HUES6 (cell line): ENCODE results near the gene FRMPD4.

Experiments used
- H3K27ac ChIP-seq: 2 replicates; pipeline ENCODE4 v1.7.0; 2013; ENCODE audit warnings: low read depth, mild to moderate bottlenecking, low read length, inconsistent platforms
- H3K27me3 ChIP-seq: 2 replicates; pipeline ENCODE4 v1.6.1; 2013; ENCODE audit warnings: low read length; ENCODE audit not compliant: control insufficient read depth, insufficient read depth
- H3K36me3 ChIP-seq: 2 replicates; pipeline ENCODE4 v1.6.1; 2013; ENCODE audit warnings: low read length; ENCODE audit not compliant: control insufficient read depth, insufficient read depth
- H3K4me1 ChIP-seq: 2 replicates; pipeline ENCODE4 v1.6.1; 2013; ENCODE audit warnings: low read length; ENCODE audit not compliant: control insufficient read depth, insufficient read depth
- H3K4me3 ChIP-seq: 2 replicates; pipeline ENCODE4 v1.5.1; 2013; ENCODE audit warnings: low read depth, low read length
- H3K9ac ChIP-seq: one replicate; pipeline ENCODE4 v1.6.1; 2013; ENCODE audit warnings: mild to moderate bottlenecking, low read length
- H3K9me3 ChIP-seq: 2 replicates; pipeline ENCODE4 v1.6.1; 2013; ENCODE audit warnings: low read depth, low read length; ENCODE audit not compliant: control insufficient read depth, insufficient read depth

The FRMPD4 gene

DNA sequence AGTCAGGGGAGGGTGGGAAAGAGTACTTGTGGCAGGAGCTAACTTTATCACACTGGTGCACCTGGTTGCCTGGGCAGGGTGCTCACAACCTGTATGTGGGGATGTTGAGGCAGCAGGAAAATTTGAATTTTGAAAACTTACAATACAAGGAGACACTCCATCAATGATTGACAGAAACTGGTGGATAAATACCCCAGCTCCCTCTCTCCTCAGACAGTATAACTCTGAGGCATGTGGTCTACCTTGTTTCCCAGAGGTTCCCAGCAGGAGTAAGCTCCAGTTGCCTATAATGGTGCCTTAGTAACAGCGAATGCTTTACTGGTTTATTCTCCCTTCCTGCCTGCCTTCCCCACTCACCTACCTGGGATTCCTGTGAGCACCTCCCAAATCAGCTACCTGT is 541.2 kb downstream of the FRMPD4 start:
- H3K27me3 ChIP-seq: peaks cover 4% of the 10 kb centered on the region; the same call in 1 of the 2 replicates
- no peaks in the 10 kb centered on the region for H3K9me3 ChIP-seq
- no peaks in the 10 kb centered on the region for H3K36me3 ChIP-seq
- no peak overlapping the region for H3K27ac ChIP-seq
- H3K4me3 ChIP-seq: no peak overlapping the region
- no peaks in the 10 kb centered on the region for H3K4me1 ChIP-seq
- H3K9ac ChIP-seq: no peak overlapping the region

- no peak overlapping the region for H3K9ac ChIP-seq
- peaks cover 4% of the 10 kb centered on the region; the same call in 1 of the 2 replicates for H3K27me3 ChIP-seq
- H3K4me3 ChIP-seq: no peak overlapping the region
These were observed 542.8 kb downstream of the FRMPD4 start for GRCh38 chrX:12681047-12681446.

GRCh38 chrX:12685541-12685940 is 547.3 kb downstream of the FRMPD4 start:
- peaks cover 5% of the 10 kb centered on the region; the same call in 1 of the 2 replicates for H3K9me3 ChIP-seq
- no peak overlapping the region for H3K27ac ChIP-seq
- H3K4me3 ChIP-seq: no peak overlapping the region
- H3K4me1 ChIP-seq: no peaks in the 10 kb centered on the region
- no peaks in the 10 kb centered on the region for H3K36me3 ChIP-seq
- peaks cover 4% of the 10 kb centered on the region; the same call in 1 of the 2 replicates for H3K27me3 ChIP-seq
- H3K9ac ChIP-seq: no peak overlapping the region

More at GRCh38 chrX:12681047-12681446, 542.8 kb downstream of the FRMPD4 start:
- H3K9me3 ChIP-seq: no peaks in the 10 kb centered on the region
- H3K36me3 ChIP-seq: no peaks in the 10 kb centered on the region
- no peak overlapping the region for H3K27ac ChIP-seq
- H3K4me1 ChIP-seq: no peaks in the 10 kb centered on the region

DNA sequence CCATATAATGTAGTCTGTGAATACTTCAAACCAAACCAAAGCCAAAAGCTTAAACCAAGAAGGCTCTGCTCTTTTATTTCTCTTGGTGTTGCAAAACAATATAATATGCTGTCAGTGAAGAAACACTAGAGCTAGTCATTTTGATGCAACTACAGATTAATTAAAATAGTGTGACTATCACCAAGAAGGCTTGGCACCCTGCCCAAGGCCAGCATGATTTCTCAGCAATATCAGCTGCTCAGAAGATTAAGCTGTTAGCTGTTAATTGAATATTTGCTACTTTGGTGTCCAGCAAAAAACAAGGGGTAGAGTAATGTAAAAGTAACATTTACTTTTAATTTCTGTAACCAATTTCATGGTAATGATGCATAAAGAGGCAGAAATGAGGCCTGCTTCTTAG is 548.1 kb downstream of the FRMPD4 start:
- Histone ChIP-seq H3K4me3 (no peak overlapping the region), H3K36me3 (no peaks in the 10 kb centered on the region), H3K9ac (no peak overlapping the region), H3K4me1 (no peaks in the 10 kb centered on the region), H3K27me3 (peaks cover 4% of the 10 kb centered on the region; the same call in 1 of the 2 replicates), H3K9me3 (peaks cover 5% of the 10 kb centered on the region; the same call in 1 of the 2 replicates), H3K27ac (no peak overlapping the region)

DNA sequence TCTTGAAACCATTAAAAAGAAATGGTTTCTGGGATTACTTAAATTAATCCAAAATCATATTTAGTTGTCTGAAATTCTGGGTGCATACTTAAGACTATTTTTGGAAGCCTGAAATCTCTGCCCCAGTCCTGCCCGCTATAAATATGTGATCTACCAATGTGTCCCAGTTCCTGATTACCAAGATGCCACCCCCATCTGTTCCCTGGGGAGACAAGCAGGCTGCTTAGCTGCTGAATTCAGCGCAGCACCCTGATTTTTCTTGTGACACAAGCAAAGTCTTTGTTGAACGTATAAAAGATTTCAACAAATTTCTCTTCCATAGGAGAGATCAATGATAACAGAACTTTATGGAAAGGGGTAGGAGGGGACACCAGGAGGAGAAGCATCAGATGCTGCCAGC is 552.4 kb downstream of the FRMPD4 start:
- Histone ChIP-seq H3K4me3 (no peak overlapping the region), H3K9me3 (peaks cover 5% of the 10 kb centered on the region; the same call in 1 of the 2 replicates), H3K36me3 (no peaks in the 10 kb centered on the region), H3K27me3 (no peaks in the 10 kb centered on the region; the same call in 1 of the 2 replicates), H3K9ac (no peak overlapping the region), H3K4me1 (no peaks in the 10 kb centered on the region), H3K27ac (no peak overlapping the region)

- no peaks in the 10 kb centered on the region; the same call in 1 of the 2 replicates for H3K27me3 ChIP-seq
- H3K9ac ChIP-seq: no peak overlapping the region
- H3K9me3 ChIP-seq: no peaks in the 10 kb centered on the region
- no peaks in the 10 kb centered on the region for H3K4me1 ChIP-seq
- no peak overlapping the region for H3K27ac ChIP-seq
- no peak overlapping the region for H3K4me3 ChIP-seq
- H3K36me3 ChIP-seq: no peaks in the 10 kb centered on the region
These were observed 555.5 kb downstream of the FRMPD4 start for GRCh38 chrX:12693754-12694153.

- no peaks in the 10 kb centered on the region for H3K9me3 ChIP-seq
- H3K9ac ChIP-seq: no peak overlapping the region
- H3K27me3 ChIP-seq: no peaks in the 10 kb centered on the region; the same call in 1 of the 2 replicates
- H3K27ac ChIP-seq: no peak overlapping the region
- no peaks in the 10 kb centered on the region for H3K36me3 ChIP-seq
- no peaks in the 10 kb centered on the region for H3K4me1 ChIP-seq
- no peak overlapping the region for H3K4me3 ChIP-seq
These were observed 562.5 kb downstream of the FRMPD4 start for GRCh38 chrX:12700745-12701144.

GRCh38 chrX:12701628-12702027 is 563.4 kb downstream of the FRMPD4 start:
- H3K4me3 ChIP-seq: no peak overlapping the region
- H3K36me3 ChIP-seq: no peaks in the 10 kb centered on the region
- no peak overlapping the region for H3K27ac ChIP-seq
- no peaks in the 10 kb centered on the region for H3K4me1 ChIP-seq
- no peaks in the 10 kb centered on the region for H3K9me3 ChIP-seq
- H3K27me3 ChIP-seq: no peaks in the 10 kb centered on the region; the same call in 1 of the 2 replicates
- H3K9ac ChIP-seq: no peak overlapping the region

- Histone ChIP-seq H3K27me3 (no peaks in the 10 kb centered on the region), H3K9me3 (no peaks in the 10 kb centered on the region), H3K27ac (no peak overlapping the region), H3K36me3 (no peaks in the 10 kb centered on the region), H3K9ac (no peak overlapping the region), H3K4me1 (no peaks in the 10 kb centered on the region), H3K4me3 (no peak overlapping the region)
These were observed 564.3 kb downstream of the FRMPD4 start for GRCh38 chrX:12702509-12703091.

DNA sequence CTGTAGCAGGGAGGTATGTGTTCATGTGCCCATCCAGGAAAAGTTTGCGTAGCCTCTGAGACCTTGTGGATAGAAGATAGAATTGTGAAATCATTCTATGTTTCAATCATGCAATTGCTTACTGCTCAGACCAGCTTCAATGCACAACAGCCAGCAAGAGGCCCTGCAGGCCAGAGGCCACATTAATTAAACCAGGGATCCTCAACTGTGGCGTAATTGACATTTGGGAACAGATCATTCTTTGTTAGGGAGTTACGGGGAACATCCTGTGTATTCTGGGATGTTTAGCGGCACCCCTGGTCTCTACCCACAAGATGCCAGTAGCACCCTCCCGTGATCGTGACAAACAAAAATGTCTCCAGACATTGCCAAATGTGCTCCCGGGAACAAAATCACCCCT is 566.4 kb downstream of the FRMPD4 start:
- H3K9me3 ChIP-seq: no peaks in the 10 kb centered on the region
- no peaks in the 10 kb centered on the region for H3K4me1 ChIP-seq
- H3K9ac ChIP-seq: no peak overlapping the region
- H3K27ac ChIP-seq: no peak overlapping the region
- H3K27me3 ChIP-seq: no peaks in the 10 kb centered on the region
- H3K4me3 ChIP-seq: no peak overlapping the region
- H3K36me3 ChIP-seq: no peaks in the 10 kb centered on the region

DNA sequence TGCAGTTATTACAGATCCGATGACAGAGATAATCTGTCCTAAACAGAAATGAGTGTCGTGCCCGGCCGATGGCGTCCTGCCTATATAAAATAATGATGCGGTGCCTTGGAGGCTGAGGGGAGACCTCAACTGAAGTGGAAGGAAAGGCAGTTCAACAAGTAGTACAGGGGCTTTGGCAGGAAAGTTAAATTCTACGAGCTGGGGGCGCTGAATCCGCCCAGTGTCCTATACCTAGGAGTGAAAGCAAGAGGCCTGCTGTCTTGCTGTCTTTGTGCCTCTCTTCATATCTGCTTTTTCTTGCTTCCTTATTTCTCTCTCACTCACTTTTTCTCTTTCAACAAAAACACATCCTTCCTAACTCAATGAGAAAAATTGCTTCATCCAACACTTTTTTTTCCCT is 570.8 kb downstream of the FRMPD4 start:
- Histone ChIP-seq H3K27me3 (peaks cover 4% of the 10 kb centered on the region; the same call in 1 of the 2 replicates), H3K9ac (no peak overlapping the region), H3K27ac (no peak overlapping the region), H3K9me3 (no peaks in the 10 kb centered on the region), H3K36me3 (no peaks in the 10 kb centered on the region), H3K4me3 (no peak overlapping the region), H3K4me1 (no peaks in the 10 kb centered on the region)
